ENCODE measurements around the gene TUBB4B. TPM values are rescaled to one million over a fixed set of nuclear protein-coding genes. Genes with fewer than 3 reads are reported as not detected.

The TUBB4B gene
- total and polyA plus RNA-seq, 2 of the 4 experiments (the other 2 are of a cell fraction): 237 to 529 TPM

- no peak for TF ChIP-seq ELK1 (IDR thresholded peaks at IDR 0.05; ENCODE audit: borderline replicate concordance, low read depth, low read length)
These were observed 14.6 kb upstream of the TUBB4B start (continued) for GRCh38 chr9:137226338-137227053.

All from IMR-90 (cell line).